Ectodermal cell (in vitro differentiated cells): ENCODE results near the gene PDE6B.

ENCODE experiments used
- H3K27ac ChIP-seq: 2 replicates; pipeline ENCODE4 v1.7.0; 2013; ENCODE audit warnings: mild to moderate bottlenecking, low read depth, low read length; ENCODE audit not compliant: insufficient read depth, poor library complexity, severe bottlenecking
- H3K27me3 ChIP-seq: 2 replicates; pipeline ENCODE4 v1.7.0; 2013; ENCODE audit warnings: mild to moderate bottlenecking, low read length; ENCODE audit not compliant: insufficient read depth, control insufficient read depth, poor library complexity, severe bottlenecking
- H3K36me3 ChIP-seq: one replicate; pipeline ENCODE4 v1.7.0; 2013; ENCODE audit warnings: low read length; ENCODE audit not compliant: control insufficient read depth, insufficient read depth
- H3K4me1 ChIP-seq: one replicate; pipeline ENCODE4 v1.7.0; 2013; ENCODE audit warnings: low read length; ENCODE audit not compliant: control insufficient read depth, insufficient read depth
- H3K4me3 ChIP-seq: 2 replicates; pipeline ENCODE4 v1.7.0; 2013; ENCODE audit warnings: low read depth, low read length, control low read depth; ENCODE audit not compliant: insufficient read depth
- H3K9me3 ChIP-seq: 2 replicates; pipeline ENCODE4 v1.7.0; 2013; ENCODE audit warnings: mild to moderate bottlenecking, low read length, moderate library complexity; ENCODE audit not compliant: control insufficient read depth
- WGBS, 2 experiments: methylation state at CpG; one replicate each; pipeline ENCODE4 v1.1.7; 2013; ENCODE audit warnings: missing lambda C conversion rate in 2 of 2; 5-methylcytosine and 5-hydroxymethylcytosine counted together

Gene PDE6B

GRCh38 chr4:657338-657833, 32.0 kb downstream of the PDE6B start:
- no peaks in the 10 kb centered on the region for H3K4me1 ChIP-seq
- no peak overlapping the region for H3K27ac ChIP-seq
- 95% methylated on average over 23 of the region's 23 CpGs for WGBS, 2 experiments
- H3K27me3 ChIP-seq, result no peaks in the 10 kb centered on the region
- H3K9me3 ChIP-seq, result no peaks in the 10 kb centered on the region
- no peaks in the 10 kb centered on the region for H3K36me3 ChIP-seq
- H3K4me3 ChIP-seq, result no peak overlapping the region

- Histone ChIP-seq H3K4me3 (no peak overlapping the region), H3K36me3 (no peaks in the 10 kb centered on the region), H3K9me3 (no peaks in the 10 kb centered on the region), H3K27me3 (no peaks in the 10 kb centered on the region), H3K27ac (no peak overlapping the region), H3K4me1 (no peaks in the 10 kb centered on the region)
- WGBS, 2 experiments, result 94 to 95% methylated on average over 27 of the region's 27 CpGs
Measured at GRCh38 chr4:657834-658667, 32.7 kb downstream of the PDE6B start.

- Histone ChIP-seq H3K4me1 (no peaks in the 10 kb centered on the region), H3K9me3 (no peaks in the 10 kb centered on the region)
Measured at GRCh38 chr4:658681-659667, 33.6 kb downstream of the PDE6B start.

GRCh38 chr4:659851-660250, 34.5 kb downstream of the PDE6B start:
- H3K9me3 ChIP-seq, result no peaks in the 10 kb centered on the region
- H3K4me3 ChIP-seq, result no peak overlapping the region
- no peaks in the 10 kb centered on the region for H3K36me3 ChIP-seq
- H3K27ac ChIP-seq, result no peak overlapping the region
- 96 to 97% methylated on average over 8 of the region's 8 CpGs for WGBS, 2 experiments
- no peaks in the 10 kb centered on the region for H3K4me1 ChIP-seq
- H3K27me3 ChIP-seq, result no peaks in the 10 kb centered on the region

More at GRCh38 chr4:658681-659667, 33.6 kb downstream of the PDE6B start:
- Histone ChIP-seq H3K27me3 (no peaks in the 10 kb centered on the region), H3K27ac (no peak overlapping the region), H3K4me3 (no peak overlapping the region), H3K36me3 (no peaks in the 10 kb centered on the region)
- 94 to 95% methylated on average over 32 of the region's 32 CpGs for WGBS, 2 experiments

- Histone ChIP-seq H3K36me3 (no peaks in the 10 kb centered on the region), H3K4me3 (no peak overlapping the region), H3K9me3 (no peaks in the 10 kb centered on the region), H3K27me3 (no peaks in the 10 kb centered on the region), H3K27ac (no peak overlapping the region), H3K4me1 (no peaks in the 10 kb centered on the region)
- WGBS, 2 experiments, result 94% methylated on average over 10 of the region's 10 CpGs
Measured at GRCh38 chr4:660401-660800, 35.0 kb downstream of the PDE6B start.

- 81 to 87% methylated on average over 3 of the region's 3 CpGs for WGBS, 2 experiments
- H3K36me3 ChIP-seq, result no peaks in the 10 kb centered on the region
- no peaks in the 10 kb centered on the region for H3K27me3 ChIP-seq
- no peaks in the 10 kb centered on the region for H3K4me1 ChIP-seq
- H3K4me3 ChIP-seq, result no peak overlapping the region
- H3K9me3 ChIP-seq, result no peaks in the 10 kb centered on the region
- H3K27ac ChIP-seq, result no peak overlapping the region
Measured at GRCh38 chr4:661231-661630, 35.9 kb downstream of the PDE6B start.

- Histone ChIP-seq H3K27ac (no peak overlapping the region), H3K27me3 (no peaks in the 10 kb centered on the region), H3K36me3 (no peaks in the 10 kb centered on the region), H3K4me1 (no peaks in the 10 kb centered on the region), H3K4me3 (no peak overlapping the region), H3K9me3 (no peaks in the 10 kb centered on the region)
- whole genome bisulfite sequencing, 2 experiments, result 95% methylated on average over 42 of the region's 42 CpGs
Measured at GRCh38 chr4:661881-662761, 36.7 kb downstream of the PDE6B start.

GRCh38 chr4:663046-663437, 37.7 kb downstream of the PDE6B start:
- H3K4me3 ChIP-seq, result peak overlapping the region; percentile 52
- 84 to 86% methylated on average over 20 of the region's 20 CpGs for WGBS, 2 experiments
- H3K27ac ChIP-seq, result no peak overlapping the region
- H3K36me3 ChIP-seq, result no peaks in the 10 kb centered on the region
- H3K27me3 ChIP-seq, result no peaks in the 10 kb centered on the region
- H3K4me1 ChIP-seq, result no peaks in the 10 kb centered on the region
- no peaks in the 10 kb centered on the region for H3K9me3 ChIP-seq

- Histone ChIP-seq H3K4me3 (peak overlapping the region; percentile 52), H3K36me3 (no peaks in the 10 kb centered on the region), H3K27me3 (no peaks in the 10 kb centered on the region), H3K27ac (no peak overlapping the region), H3K4me1 (no peaks in the 10 kb centered on the region), H3K9me3 (no peaks in the 10 kb centered on the region)
- 50 to 53% methylated on average over 80 of the region's 80 CpGs for WGBS, 2 experiments
Measured at GRCh38 chr4:663438-664428, 38.4 kb downstream of the PDE6B start.
